ENCODE results near the gene STXBP6.
A peak's percentile ranks its signal among the peaks of the same experiment; 100 is the strongest.

The STXBP6 gene

GRCh38 chr14:25048170-25049016, 1.6 kb downstream of the STXBP6 start:
- TF ChIP-seq JUND (IDR thresholded peaks at IDR 0.05; ENCODE audit: low read depth): no peak
- DNase-seq (ENCODE audit: low read depth in 1 of 2, low spot score in 1 of 2): no peak
- in situ Hi-C loops (cut with HindIII; ENCODE audit: low pct_unique_long_range_greater_than_20kb, low sequenced_read_pairs): no loop called here

- no peak for DNase-seq (ENCODE audit: low read depth in 1 of 2, low spot score in 1 of 2)
- in situ Hi-C loops (cut with HindIII; ENCODE audit: low pct_unique_long_range_greater_than_20kb, low sequenced_read_pairs): no loop called here
- no peak for TF ChIP-seq JUND (IDR thresholded peaks at IDR 0.05; ENCODE audit: low read depth)
Measured at GRCh38 chr14:25046301-25046943, 3.5 kb downstream of the STXBP6 start.

- no peak for DNase-seq (ENCODE audit: low read depth in 1 of 2, low spot score in 1 of 2)
- TF ChIP-seq JUND (IDR thresholded peaks at IDR 0.05; ENCODE audit: low read depth): no peak
- in situ Hi-C loops (cut with HindIII; ENCODE audit: low pct_unique_long_range_greater_than_20kb, low sequenced_read_pairs): no loop called here
Measured at GRCh38 chr14:25044106-25044698, 5.7 kb downstream of the STXBP6 start.

- in situ Hi-C loops (cut with HindIII; ENCODE audit: low pct_unique_long_range_greater_than_20kb, low sequenced_read_pairs): no loop called here
- DNase-seq (ENCODE audit: low read depth in 1 of 2, low spot score in 1 of 2): peak; percentile 73 to 79
- TF ChIP-seq JUND (IDR thresholded peaks at IDR 0.05; ENCODE audit: low read depth): no peak
Measured at GRCh38 chr14:25042362-25043299, 7.3 kb downstream of the STXBP6 start.

- in situ Hi-C loops (cut with HindIII; ENCODE audit: low pct_unique_long_range_greater_than_20kb, low sequenced_read_pairs): no loop called here
- no peak for DNase-seq (ENCODE audit: low read depth in 1 of 2, low spot score in 1 of 2)
- TF ChIP-seq JUND (IDR thresholded peaks at IDR 0.05; ENCODE audit: low read depth): no peak
Measured at GRCh38 chr14:25041898-25042297, 8.0 kb downstream of the STXBP6 start.

- in situ Hi-C loops (cut with HindIII; ENCODE audit: low pct_unique_long_range_greater_than_20kb, low sequenced_read_pairs): no loop called here
- TF ChIP-seq JUND (IDR thresholded peaks at IDR 0.05; ENCODE audit: low read depth): no peak
Measured at GRCh38 chr14:25041484-25041883, 8.5 kb downstream of the STXBP6 start.

GRCh38 chr14:25039933-25040332, 10.0 kb downstream of the STXBP6 start:
- in situ Hi-C loops (cut with HindIII; ENCODE audit: low pct_unique_long_range_greater_than_20kb, low sequenced_read_pairs): no loop called here
- DNase-seq (ENCODE audit: low read depth in 1 of 2, low spot score in 1 of 2): no peak
- no peak for TF ChIP-seq JUND (IDR thresholded peaks at IDR 0.05; ENCODE audit: low read depth)

More at GRCh38 chr14:25041484-25041883, 8.5 kb downstream of the STXBP6 start:
- DNase-seq (ENCODE audit: low read depth in 1 of 2, low spot score in 1 of 2): no peak

- DNase-seq (ENCODE audit: low read depth in 1 of 2, low spot score in 1 of 2): no peak
- no peak for TF ChIP-seq JUND (IDR thresholded peaks at IDR 0.05; ENCODE audit: low read depth)
- in situ Hi-C loops (cut with HindIII; ENCODE audit: low pct_unique_long_range_greater_than_20kb, low sequenced_read_pairs): no loop called here
Measured at GRCh38 chr14:25038044-25038668, 11.8 kb downstream of the STXBP6 start.

GRCh38 chr14:25037032-25037431, 12.9 kb downstream of the STXBP6 start:
- in situ Hi-C loops (cut with HindIII; ENCODE audit: low pct_unique_long_range_greater_than_20kb, low sequenced_read_pairs): no loop called here
- no peak for TF ChIP-seq JUND (IDR thresholded peaks at IDR 0.05; ENCODE audit: low read depth)
- DNase-seq (ENCODE audit: low read depth in 1 of 2, low spot score in 1 of 2): no peak

GRCh38 chr14:25034803-25035681, 14.9 kb downstream of the STXBP6 start:
- in situ Hi-C loops (cut with HindIII; ENCODE audit: low pct_unique_long_range_greater_than_20kb, low sequenced_read_pairs): no loop called here
- TF ChIP-seq JUND (IDR thresholded peaks at IDR 0.05; ENCODE audit: low read depth): no peak
- DNase-seq (ENCODE audit: low read depth in 1 of 2, low spot score in 1 of 2): no peak

- in situ Hi-C loops (cut with HindIII; ENCODE audit: low pct_unique_long_range_greater_than_20kb, low sequenced_read_pairs): no loop called here
- no peak for TF ChIP-seq JUND (IDR thresholded peaks at IDR 0.05; ENCODE audit: low read depth)
- DNase-seq (ENCODE audit: low read depth in 1 of 2, low spot score in 1 of 2): no peak
Measured at GRCh38 chr14:25033358-25033757, 16.6 kb downstream of the STXBP6 start.
